Stomach (tissue), 4 donors: ENCODE data around the gene PRKD1.

Experiments used
- CTCF ChIP-seq, 7 experiments: fragments of 450-650 bp in 4 of 7; fragments of 200-600 bp in 3 of 7; sonication (generic) in 3 of 7; IDR thresholded peaks; one replicate each; pipeline ENCODE4 v1.5.1; 2016 to 2019; ENCODE audit warnings: antibody characterized with exemption in 7 of 7, control low read depth in 2 of 7, mild to moderate bottlenecking in 1 of 7
- POLR2AphosphoS5 ChIP-seq, 3 donors: sonication (generic); formaldehyde crosslinking; IDR thresholded peaks; one replicate each; pipeline ENCODE4 v1.6.1; 2016; ENCODE audit warnings: antibody characterized with exemption in 3 of 3

DNA sequence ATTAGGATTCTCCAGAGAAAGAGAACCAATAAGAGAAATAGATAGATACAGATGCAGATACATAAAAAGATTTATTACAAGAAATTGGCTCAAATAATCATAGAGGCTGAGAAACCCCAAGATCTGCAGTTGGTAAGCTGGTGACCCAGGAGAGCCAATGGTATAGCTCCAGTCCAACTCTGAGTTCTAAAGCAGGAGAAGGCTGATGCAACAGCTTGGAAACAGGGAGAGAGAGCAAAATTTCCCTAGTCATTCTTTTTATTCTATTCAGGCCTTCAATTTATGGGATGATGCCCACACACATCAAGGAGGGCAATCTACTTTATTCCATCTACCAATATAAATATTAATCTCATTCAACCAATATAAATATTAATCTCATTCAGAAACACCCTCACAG, 218.2 kb downstream of the PRKD1 start:
- no peak for TF ChIP-seq POLR2AphosphoS5 (IDR thresholded peaks at IDR 0.05)
- no peak for TF ChIP-seq CTCF (IDR thresholded peaks at IDR 0.05)
